ENCODE data around the gene PBX4. TPM values are rescaled to one million over a fixed set of nuclear protein-coding genes. Genes with fewer than 3 reads are reported as not detected.
"Not testable (repeated sequence)": the region's sequence is repeated elsewhere in the genome, so short reads cannot be mapped to it uniquely, and the experiment has no call there.

Gene PBX4
- polyA plus RNA-seq, 1 donor from 2014 or later = 4.1 TPM

- H3K4me3 Mint-ChIP-seq = peak overlapping the region in 1 of 4 donors; percentile 44
- peak overlapping the region; percentile 45 to 78 (median 74) for H3K27ac Mint-ChIP-seq
- peaks cover 10 to 20% (median 12%) of the 10 kb centered on the region in 3 donors for H3K4me1 Mint-ChIP-seq
Observed at GRCh38 chr19:19624032-19624570, 5.6 kb upstream of the PBX4 start.

GRCh38 chr19:19623383-19623782, 4.9 kb upstream of the PBX4 start:
- Mint-ChIP-seq H3K27ac (no peak overlapping the region), H3K4me1 (peaks cover 10 to 21% (median 17%) of the 10 kb centered on the region in 3 donors), H3K27me3 (no peaks in the 10 kb centered on the region), H3K4me3 (peak overlapping the region in 1 of 4 donors; percentile 44), H3K36me3 (no peaks in the 10 kb centered on the region), H3K9me3 (no peaks in the 10 kb centered on the region)

More at GRCh38 chr19:19624032-19624570, 5.6 kb upstream of the PBX4 start:
- no peaks in the 10 kb centered on the region for H3K27me3 Mint-ChIP-seq
- no peaks in the 10 kb centered on the region for H3K36me3 Mint-ChIP-seq
- H3K9me3 Mint-ChIP-seq = no peaks in the 10 kb centered on the region

GRCh38 chr19:19619849-19620210, 1.3 kb upstream of the PBX4 start:
- no peaks in the 10 kb centered on the region for H3K9me3 Mint-ChIP-seq
- no peaks in the 10 kb centered on the region for H3K27me3 Mint-ChIP-seq
- H3K36me3 Mint-ChIP-seq = no peaks in the 10 kb centered on the region
- no peak overlapping the region for H3K27ac Mint-ChIP-seq
- H3K4me3 Mint-ChIP-seq = no peak overlapping the region
- peaks cover 7 to 15% (median 15%) of the 10 kb centered on the region in 3 donors for H3K4me1 Mint-ChIP-seq

GRCh38 chr19:19619181-19619848, 828 bp upstream of the PBX4 start:
- H3K4me3 Mint-ChIP-seq = peak overlapping the region in 3 of 4 donors; percentile 68 to 92 (median 90)
- peaks cover 7 to 15% (median 12%) of the 10 kb centered on the region in 3 donors for H3K4me1 Mint-ChIP-seq
- H3K27ac Mint-ChIP-seq = peak overlapping the region; percentile 66 to 98 (median 96)
- H3K9me3 Mint-ChIP-seq = no peaks in the 10 kb centered on the region
- no peaks in the 10 kb centered on the region for H3K36me3 Mint-ChIP-seq
- no peaks in the 10 kb centered on the region for H3K27me3 Mint-ChIP-seq

- peaks cover 7 to 18% (median 14%) of the 10 kb centered on the region in 3 donors for H3K4me1 Mint-ChIP-seq
- no peaks in the 10 kb centered on the region for H3K27me3 Mint-ChIP-seq
- H3K27ac Mint-ChIP-seq = no peak overlapping the region
- H3K9me3 Mint-ChIP-seq = no peaks in the 10 kb centered on the region
- H3K4me3 Mint-ChIP-seq = peak overlapping the region in 3 of 4 donors; percentile 7 to 81 (median 12)
- H3K36me3 Mint-ChIP-seq = no peaks in the 10 kb centered on the region
Observed at GRCh38 chr19:19615086-19615485, 3.4 kb downstream of the PBX4 start.

- no peaks in the 10 kb centered on the region for H3K36me3 Mint-ChIP-seq
- no peaks in the 10 kb centered on the region for H3K27me3 Mint-ChIP-seq
- no peaks in the 10 kb centered on the region for H3K9me3 Mint-ChIP-seq
- H3K4me1 Mint-ChIP-seq = peaks cover 3 to 14% (median 6%) of the 10 kb centered on the region in 3 donors
- peak overlapping the region in 1 of 4 donors; percentile 35 for H3K4me3 Mint-ChIP-seq
- peak overlapping the region in 1 of 3 donors; percentile 39 for H3K27ac Mint-ChIP-seq
Observed at GRCh38 chr19:19613506-19613905, 5.0 kb downstream of the PBX4 start.

- H3K4me1 Mint-ChIP-seq = peaks cover 0 to 11% (median 2%) of the 10 kb centered on the region in 3 donors
- H3K36me3 Mint-ChIP-seq = no peaks in the 10 kb centered on the region
- H3K9me3 Mint-ChIP-seq = no peaks in the 10 kb centered on the region
- H3K4me3 Mint-ChIP-seq = no peak overlapping the region
- no peak overlapping the region for H3K27ac Mint-ChIP-seq
- H3K27me3 Mint-ChIP-seq = no peaks in the 10 kb centered on the region
Observed at GRCh38 chr19:19610376-19611202, 7.9 kb downstream of the PBX4 start.

- Mint-ChIP-seq H3K27ac (peak overlapping the region in 1 of 3 donors; percentile 59), H3K4me3 (peak overlapping the region in 1 of 4 donors; percentile 48)
- not testable (repeated sequence) for H3K9me3 Mint-ChIP-seq, H3K4me1 Mint-ChIP-seq, H3K36me3 Mint-ChIP-seq, H3K27me3 Mint-ChIP-seq
Observed at GRCh38 chr19:19606686-19607085, 11.8 kb downstream of the PBX4 start.

GRCh38 chr19:19606021-19606420, 12.5 kb downstream of the PBX4 start:
- Mint-ChIP-seq H3K36me3 (no peaks in the 10 kb centered on the region), H3K4me3 (no peak overlapping the region), H3K4me1 (peaks cover 0 to 10% (median 6%) of the 10 kb centered on the region in 3 donors), H3K9me3 (no peaks in the 10 kb centered on the region), H3K27ac (no peak overlapping the region), H3K27me3 (no peaks in the 10 kb centered on the region)

GRCh38 chr19:19602713-19603324, 15.7 kb downstream of the PBX4 start:
- Mint-ChIP-seq H3K4me3 (no peak overlapping the region), H3K4me1 (peaks cover 10 to 21% (median 20%) of the 10 kb centered on the region in 3 donors), H3K27me3 (no peaks in the 10 kb centered on the region), H3K27ac (no peak overlapping the region), H3K36me3 (no peaks in the 10 kb centered on the region), H3K9me3 (no peaks in the 10 kb centered on the region)

GRCh38 chr19:19602136-19602712, 16.3 kb downstream of the PBX4 start:
- Mint-ChIP-seq H3K27ac (peak overlapping the region; percentile 25 to 81 (median 76)), H3K27me3 (no peaks in the 10 kb centered on the region), H3K9me3 (no peaks in the 10 kb centered on the region), H3K4me3 (peak overlapping the region in 2 of 4 donors; percentile 15 to 47), H3K36me3 (no peaks in the 10 kb centered on the region), H3K4me1 (peaks cover 10 to 27% (median 26%) of the 10 kb centered on the region in 3 donors)

- Mint-ChIP-seq H3K36me3 (no peaks in the 10 kb centered on the region), H3K27ac (peak overlapping the region in 1 of 3 donors; percentile 59), H3K27me3 (no peaks in the 10 kb centered on the region), H3K4me1 (peaks cover 10 to 29% (median 29%) of the 10 kb centered on the region in 3 donors), H3K9me3 (no peaks in the 10 kb centered on the region), H3K4me3 (peak overlapping the region in 1 of 4 donors; percentile 2)
Observed at GRCh38 chr19:19600793-19601330, 17.6 kb downstream of the PBX4 start.

GRCh38 chr19:19598728-19599451, 19.6 kb downstream of the PBX4 start:
- Mint-ChIP-seq H3K4me1 (peaks cover 14 to 35% (median 31%) of the 10 kb centered on the region in 3 donors), H3K27ac (peak overlapping the region; percentile 39 to 98 (median 95)), H3K4me3 (peak overlapping the region; percentile 75 to 92 (median 82))
- H3K27me3 Mint-ChIP-seq, H3K9me3 Mint-ChIP-seq, H3K36me3 Mint-ChIP-seq: not testable (repeated sequence)
